Activated naive CD8-positive, alpha-beta T cell treated with anti-CD3 and anti-CD28 coated beads for 36 hours (primary cell): ENCODE data around the gene PSMC2. TPM values are rescaled to one million over a fixed set of nuclear protein-coding genes. Genes with fewer than 3 reads are reported as not detected.
"Not testable (repeated sequence)": the region's sequence is repeated elsewhere in the genome, so short reads cannot be mapped to it uniquely, and the experiment has no call there.

Experiments
- DNase-seq: peaks from one replicate; pipeline ENCODE4 v3.0.0; 2021
- H3K27ac Mint-ChIP-seq: one replicate; pipeline ENCODE4 v1.8.0; 2022; ENCODE audit warnings: mild to moderate bottlenecking, moderate library complexity, mixed read lengths
- H3K27me3 Mint-ChIP-seq: one replicate; pipeline ENCODE4 v1.8.0; 2022; ENCODE audit warnings: mild to moderate bottlenecking, mixed read lengths
- H3K36me3 Mint-ChIP-seq: one replicate; pipeline ENCODE4 v1.8.0; 2021; ENCODE audit warnings: mild to moderate bottlenecking, mixed read lengths
- H3K4me1 Mint-ChIP-seq: one replicate; pipeline ENCODE4 v1.8.0; 2021; ENCODE audit warnings: mixed read lengths
- H3K4me3 Mint-ChIP-seq: one replicate; pipeline ENCODE4 v1.8.0; 2022; ENCODE audit warnings: mild to moderate bottlenecking, moderate library complexity, mixed read lengths
- H3K9me3 Mint-ChIP-seq: one replicate; pipeline ENCODE4 v1.8.0; 2022; ENCODE audit warnings: mixed read lengths
- total RNA-seq, 2 experiments: library from RNA; stranded (reverse); gene quantifications; one replicate each; pipeline ENCODE4 v1.2.3, GENCODE V29; 2021

Gene PSMC2
- total RNA-seq, 2 experiments from 2014 or later = 168 to 170 TPM

- Mint-ChIP-seq H3K27ac (no peak overlapping the region), H3K27me3 (peaks cover 3% of the 10 kb centered on the region), H3K4me3 (no peak overlapping the region), H3K4me1 (no peaks in the 10 kb centered on the region), H3K36me3 (no peaks in the 10 kb centered on the region), H3K9me3 (no peaks in the 10 kb centered on the region)
- no peak for DNase-seq
Observed at GRCh38 chr7:103389263-103389662, 41.8 kb downstream of the PSMC2 start.

DNA sequence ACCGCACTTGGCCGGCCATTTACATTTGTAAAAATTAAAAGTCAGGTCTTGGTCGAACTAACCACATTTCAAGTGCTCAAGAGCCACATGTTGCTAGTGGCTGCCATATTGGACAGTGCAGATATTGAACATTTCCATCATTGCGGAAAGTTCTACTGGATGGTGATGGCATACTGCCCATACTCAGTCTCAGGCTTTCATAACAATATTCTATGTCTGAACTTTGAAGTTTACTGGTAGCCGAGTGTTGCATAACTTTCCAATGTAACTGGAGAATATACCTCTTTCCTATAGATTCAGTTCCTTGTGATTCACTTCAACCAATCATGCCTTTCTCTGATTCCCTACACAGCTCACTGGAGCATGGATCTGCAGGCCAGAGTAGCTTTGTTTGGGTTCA, 43.7 kb downstream of the PSMC2 start:
- DNase-seq = no peak
- H3K27ac Mint-ChIP-seq = no peak overlapping the region
- H3K4me3 Mint-ChIP-seq = no peak overlapping the region
- no peaks in the 10 kb centered on the region for H3K36me3 Mint-ChIP-seq
- no peaks in the 10 kb centered on the region for H3K9me3 Mint-ChIP-seq
- no peaks in the 10 kb centered on the region for H3K4me1 Mint-ChIP-seq
- no peaks in the 10 kb centered on the region for H3K27me3 Mint-ChIP-seq

GRCh38 chr7:103391976-103392375, 44.5 kb downstream of the PSMC2 start:
- Mint-ChIP-seq H3K36me3 (no peaks in the 10 kb centered on the region), H3K4me1 (no peaks in the 10 kb centered on the region), H3K27ac (no peak overlapping the region), H3K9me3 (no peaks in the 10 kb centered on the region), H3K4me3 (no peak overlapping the region), H3K27me3 (no peaks in the 10 kb centered on the region)
- no peak for DNase-seq

- no peaks in the 10 kb centered on the region for H3K4me1 Mint-ChIP-seq
- no peak overlapping the region for H3K4me3 Mint-ChIP-seq
- no peak for DNase-seq
- no peaks in the 10 kb centered on the region for H3K9me3 Mint-ChIP-seq
- no peak overlapping the region for H3K27ac Mint-ChIP-seq
- H3K36me3 Mint-ChIP-seq = no peaks in the 10 kb centered on the region
- no peaks in the 10 kb centered on the region for H3K27me3 Mint-ChIP-seq
Observed at GRCh38 chr7:103394566-103394965, 47.1 kb downstream of the PSMC2 start.

GRCh38 chr7:103395071-103395470, 47.6 kb downstream of the PSMC2 start:
- H3K4me3 Mint-ChIP-seq = no peak overlapping the region
- H3K27ac Mint-ChIP-seq = no peak overlapping the region
- H3K9me3 Mint-ChIP-seq = peaks cover under 1% of the 10 kb centered on the region
- H3K4me1 Mint-ChIP-seq = no peaks in the 10 kb centered on the region
- no peaks in the 10 kb centered on the region for H3K36me3 Mint-ChIP-seq
- DNase-seq = no peak
- H3K27me3 Mint-ChIP-seq = no peaks in the 10 kb centered on the region

DNA sequence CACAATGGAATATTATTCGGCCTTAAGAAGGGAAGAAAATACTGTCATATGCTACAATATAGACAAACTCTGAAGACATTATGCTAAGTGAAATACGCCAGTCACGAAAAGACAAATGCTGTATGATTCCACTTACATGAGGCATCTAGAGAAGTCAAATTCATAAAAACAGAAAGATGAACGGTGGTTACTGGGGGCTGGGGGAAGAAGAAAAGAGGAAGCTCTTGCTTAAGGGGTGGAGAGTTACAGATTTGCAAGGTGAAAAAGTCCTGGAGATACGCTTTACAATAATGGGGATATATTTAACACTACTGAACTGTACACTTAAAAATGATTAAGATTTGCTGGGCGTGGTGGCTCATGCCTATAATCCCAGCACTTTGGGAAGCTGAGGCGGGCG, 49.0 kb downstream of the PSMC2 start:
- Mint-ChIP-seq H3K4me1 (no peaks in the 10 kb centered on the region), H3K27me3 (no peaks in the 10 kb centered on the region), H3K36me3 (no peaks in the 10 kb centered on the region), H3K9me3 (peaks cover 2% of the 10 kb centered on the region), H3K4me3 (no peak overlapping the region), H3K27ac (no peak overlapping the region)
- no peak for DNase-seq

DNA sequence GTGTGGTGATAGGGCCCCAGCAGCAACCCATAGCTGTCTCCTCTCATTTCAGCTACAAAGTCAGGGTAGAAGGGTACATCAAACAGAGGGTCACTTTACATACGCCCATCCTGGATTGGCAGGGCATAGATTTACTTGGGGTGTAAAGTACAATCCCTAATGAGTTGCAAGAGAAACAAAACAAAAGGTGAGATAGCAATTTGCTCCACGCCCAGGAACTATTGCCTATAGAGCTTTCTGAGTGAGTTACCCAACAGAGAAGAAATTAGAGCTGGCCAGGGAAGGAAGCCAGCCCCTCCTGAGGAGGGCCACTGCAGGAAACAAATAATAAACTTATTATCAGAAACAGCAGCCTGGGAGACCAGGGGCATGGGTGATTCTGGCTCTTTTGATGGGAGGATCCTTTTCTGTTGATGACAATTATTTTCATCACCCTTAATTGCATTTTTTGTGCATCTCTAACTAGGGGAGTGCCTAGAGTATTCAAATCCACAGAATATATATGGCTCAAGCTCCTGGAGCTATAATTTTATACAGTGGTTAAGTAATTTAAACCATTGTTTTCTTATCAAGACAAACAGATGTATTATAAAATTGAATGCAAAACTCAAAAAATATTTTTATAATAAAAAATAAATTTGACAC, 51.2 kb downstream of the PSMC2 start:
- no peak for DNase-seq
- peaks cover 1% of the 10 kb centered on the region for H3K27me3 Mint-ChIP-seq
- H3K4me1 Mint-ChIP-seq = no peaks in the 10 kb centered on the region
- H3K4me3 Mint-ChIP-seq = no peak overlapping the region
- peaks cover 2% of the 10 kb centered on the region for H3K9me3 Mint-ChIP-seq
- H3K27ac Mint-ChIP-seq = no peak overlapping the region
- H3K36me3 Mint-ChIP-seq = no peaks in the 10 kb centered on the region

DNA sequence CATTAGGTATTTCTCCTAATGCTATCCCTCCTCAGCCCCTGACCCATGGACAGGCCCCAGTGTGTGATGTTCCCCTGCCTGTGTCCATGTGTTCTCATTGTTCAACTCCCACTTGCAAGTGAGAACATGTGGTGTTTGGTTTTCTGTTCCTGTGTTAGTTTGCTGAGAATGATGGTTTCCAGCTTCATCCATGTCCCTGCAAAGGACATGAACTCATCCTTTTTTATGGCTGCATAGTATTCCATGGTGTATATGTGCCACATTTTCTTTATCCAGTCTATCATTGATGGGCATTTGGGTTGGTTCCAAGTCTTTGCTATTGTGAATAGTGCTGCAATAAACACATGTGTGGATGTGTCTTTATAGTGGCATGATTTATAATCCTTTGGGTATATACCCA, 52.2 kb downstream of the PSMC2 start:
- not testable (repeated sequence) for H3K27me3 Mint-ChIP-seq, H3K4me3 Mint-ChIP-seq, H3K36me3 Mint-ChIP-seq, DNase-seq, H3K27ac Mint-ChIP-seq, H3K9me3 Mint-ChIP-seq, H3K4me1 Mint-ChIP-seq

GRCh38 chr7:103405789-103406613, 58.6 kb downstream of the PSMC2 start:
- H3K27me3 Mint-ChIP-seq = peaks cover 16% of the 10 kb centered on the region
- not testable (repeated sequence) for H3K27ac Mint-ChIP-seq, H3K36me3 Mint-ChIP-seq, DNase-seq, H3K4me3 Mint-ChIP-seq, H3K4me1 Mint-ChIP-seq, H3K9me3 Mint-ChIP-seq

DNA sequence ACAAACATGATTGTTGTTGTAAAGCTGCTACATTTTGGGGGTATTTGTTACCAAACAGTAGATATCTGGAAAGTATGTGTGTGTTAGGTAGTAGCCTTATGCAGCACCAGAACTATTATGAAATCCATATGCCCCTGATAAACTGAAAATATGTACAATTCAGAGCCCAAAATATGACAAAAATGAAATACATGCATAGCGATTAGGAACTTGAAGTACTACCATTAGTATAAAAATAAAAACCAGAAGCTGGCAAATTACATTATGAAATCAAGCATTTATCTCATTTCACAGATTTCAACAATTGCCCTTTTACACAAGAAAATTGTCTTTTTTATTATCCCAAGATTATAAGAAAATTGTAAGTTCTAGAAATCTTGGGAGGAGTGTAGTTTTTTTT, 64.7 kb downstream of the PSMC2 start:
- no peak for DNase-seq
- Mint-ChIP-seq H3K27me3 (peaks cover 23% of the 10 kb centered on the region), H3K27ac (no peak overlapping the region), H3K4me3 (no peak overlapping the region), H3K9me3 (no peaks in the 10 kb centered on the region), H3K36me3 (no peaks in the 10 kb centered on the region), H3K4me1 (no peaks in the 10 kb centered on the region)

DNA sequence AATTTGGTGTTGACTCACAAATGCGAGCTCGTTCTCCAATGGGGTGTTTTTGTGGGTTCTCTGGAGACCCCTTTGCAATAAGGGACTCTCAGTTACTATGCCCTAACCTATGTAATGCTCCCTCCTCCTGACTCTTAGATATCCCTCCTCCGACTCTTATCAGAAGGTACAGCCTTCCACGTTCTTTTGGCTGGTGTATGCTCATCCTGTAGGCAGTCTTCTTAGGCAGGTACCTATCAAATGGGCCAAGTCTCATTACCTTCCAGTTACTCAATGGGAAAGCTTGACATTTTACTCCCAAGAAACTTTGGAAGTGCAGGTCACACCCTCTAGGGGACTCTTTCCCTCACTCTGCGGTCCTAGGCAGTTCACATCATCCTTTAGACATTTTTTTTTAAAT, 66.0 kb downstream of the PSMC2 start:
- no peaks in the 10 kb centered on the region for H3K9me3 Mint-ChIP-seq
- DNase-seq = no peak
- no peak overlapping the region for H3K4me3 Mint-ChIP-seq
- no peak overlapping the region for H3K27ac Mint-ChIP-seq
- no peaks in the 10 kb centered on the region for H3K36me3 Mint-ChIP-seq
- H3K27me3 Mint-ChIP-seq = peaks cover 23% of the 10 kb centered on the region
- no peaks in the 10 kb centered on the region for H3K4me1 Mint-ChIP-seq

GRCh38 chr7:103418241-103418640, 70.8 kb downstream of the PSMC2 start:
- peaks cover 25% of the 10 kb centered on the region for H3K27me3 Mint-ChIP-seq
- no peaks in the 10 kb centered on the region for H3K4me1 Mint-ChIP-seq
- H3K27ac Mint-ChIP-seq = no peak overlapping the region
- H3K36me3 Mint-ChIP-seq = no peaks in the 10 kb centered on the region
- DNase-seq = no peak
- no peaks in the 10 kb centered on the region for H3K9me3 Mint-ChIP-seq
- no peak overlapping the region for H3K4me3 Mint-ChIP-seq

Other genes with a start within 250 kb of the PSMC2 start
- 1 to 10 TPM; 4.1 to 4.9 TPM for gene NAPEPLD, start 198.5 kb upstream of the PSMC2 start, total RNA-seq
- 10 to 100 TPM; 90.3 to 91.9 TPM for gene PMPCB, start 50.2 kb upstream of the PSMC2 start, total RNA-seq
- gene DNAJC2, start 2.9 kb upstream of the PSMC2 start, total RNA-seq = 10 to 100 TPM; 61.5 to 66.8 TPM
- not detected for gene SLC26A5, start 98.6 kb downstream of the PSMC2 start, total RNA-seq